GM12892 (cell line): ENCODE measurements around the gene ASB2.

Experiments used
- POLR2A ChIP-seq: IDR thresholded peaks from 2 replicates; pipeline ENCODE4 v1.6.1; 2011; ENCODE audit warnings: low read depth, low read length, control low read depth
- POLR2AphosphoS5 ChIP-seq: IDR thresholded peaks from 2 replicates; pipeline ENCODE4 v1.6.1; 2011; ENCODE audit warnings: low read depth, low read length, control low read depth
- TAF1 ChIP-seq: IDR thresholded peaks from 2 replicates; pipeline ENCODE4 v1.6.1; 2011; ENCODE audit warnings: low read depth, mild to moderate bottlenecking, control low read depth, low read length, borderline replicate concordance

DNA sequence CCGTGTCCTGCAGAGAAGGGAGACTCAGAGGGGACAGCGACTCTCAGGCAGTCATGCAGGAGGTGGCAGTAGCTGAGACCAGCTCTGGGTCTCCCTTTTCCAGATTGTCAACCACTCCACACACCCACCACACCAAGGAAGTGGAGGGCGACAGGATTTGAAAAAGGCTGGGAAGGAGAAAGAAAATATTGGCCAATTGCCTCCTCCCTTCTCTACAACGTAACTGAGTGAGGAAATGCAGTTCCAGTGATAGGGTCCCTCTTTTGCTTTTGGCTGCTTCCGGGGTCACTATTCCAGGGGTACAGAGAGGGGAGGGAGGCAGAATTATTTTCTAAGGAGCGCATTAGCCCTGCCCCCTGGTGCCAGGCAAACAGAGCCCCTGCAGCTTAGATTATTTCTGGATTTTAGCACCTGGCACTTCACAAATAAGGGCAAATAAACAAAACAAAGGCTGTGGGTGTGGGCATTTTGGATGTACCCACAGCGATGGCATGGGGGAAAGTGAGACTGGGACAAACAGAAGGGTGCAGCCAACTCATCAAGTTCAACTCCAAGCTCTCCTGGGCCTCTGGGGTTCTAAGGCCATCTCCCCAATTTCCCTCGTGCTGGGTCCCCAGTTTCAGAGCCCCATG lies 20.4 kb downstream of the ASB2 start:
- TF ChIP-seq POLR2A = no peak
- no peak for TF ChIP-seq POLR2AphosphoS5
- no peak; the same call in 1 of the 2 replicates for TF ChIP-seq TAF1
